H9 (cell line): Measurements from ENCODE around the gene TRMT44. TPM values are rescaled to one million over a fixed set of nuclear protein-coding genes. Genes with fewer than 3 reads are reported as not detected.

ENCODE experiments used
- DNase-seq: peaks from one replicate; pipeline ENCODE4 v3.0.0-alpha.2; 2017
- H2AFZ ChIP-seq: one replicate; pipeline ENCODE4 v1.6.1; 2013; ENCODE audit warnings: mild to moderate bottlenecking, low read length, control low read depth, moderate library complexity
- H2AK5ac ChIP-seq: 2 replicates; pipeline ENCODE4 v1.6.1; 2013; ENCODE audit warnings: low read length, control low read depth, mixed read lengths; ENCODE audit not compliant: insufficient read length
- H2BK120ac ChIP-seq: one replicate; pipeline ENCODE4 v1.6.1; 2013; ENCODE audit warnings: low read depth, mild to moderate bottlenecking, low read length, control low read depth, inconsistent platforms; ENCODE audit not compliant: poor library complexity, severe bottlenecking
- H2BK12ac ChIP-seq: 2 replicates; pipeline ENCODE4 v1.6.1; 2013; ENCODE audit warnings: low read length, control low read depth, mixed read lengths, low read depth; ENCODE audit not compliant: insufficient read length
- H2BK15ac ChIP-seq: 2 replicates; pipeline ENCODE4 v1.6.1; 2013; ENCODE audit warnings: low read depth, low read length, control low read depth
- H2BK20ac ChIP-seq: one replicate; pipeline ENCODE4 v1.6.1; 2013; ENCODE audit warnings: low read depth, mild to moderate bottlenecking, low read length, control low read depth, inconsistent platforms; ENCODE audit not compliant: poor library complexity, severe bottlenecking
- H2BK5ac ChIP-seq: 2 replicates; pipeline ENCODE4 v1.6.1; 2013; ENCODE audit warnings: low read length, control low read depth, mixed read lengths; ENCODE audit not compliant: insufficient read length
- H3K14ac ChIP-seq: 2 replicates; pipeline ENCODE4 v1.6.1; 2013; ENCODE audit warnings: low read length, control low read depth; ENCODE audit not compliant: insufficient read depth
- H3K18ac ChIP-seq: 2 replicates; pipeline ENCODE4 v1.6.1; 2013; ENCODE audit warnings: low read depth, mild to moderate bottlenecking, mixed read lengths, low read length, control low read depth; ENCODE audit not compliant: insufficient read length
- H3K23ac ChIP-seq: 2 replicates; pipeline ENCODE4 v1.6.1; 2013; ENCODE audit warnings: low read length, control low read depth, mixed read lengths, low read depth; ENCODE audit not compliant: insufficient read length
- H3K23me2 ChIP-seq: 2 replicates; pipeline ENCODE4 v1.6.1; 2013; ENCODE audit warnings: low read depth, mild to moderate bottlenecking, mixed read lengths, low read length, control low read depth; ENCODE audit not compliant: insufficient read length, poor library complexity, severe bottlenecking
- H3K27ac ChIP-seq: 2 replicates; pipeline ENCODE4 v1.5.1; 2013; ENCODE audit warnings: low read length, control low read depth, mixed read lengths, low read depth; ENCODE audit not compliant: insufficient read length
- H3K27me3 ChIP-seq: 2 replicates; pipeline ENCODE4 v1.6.1; 2013; ENCODE audit warnings: low read length, control low read depth, inconsistent platforms; ENCODE audit not compliant: insufficient read depth
- H3K4ac ChIP-seq: 2 replicates; pipeline ENCODE4 v1.6.1; 2013; ENCODE audit warnings: low read depth, mild to moderate bottlenecking, control low read depth, inconsistent platforms, low read length, moderate library complexity
- H3K4me1 ChIP-seq: 2 replicates; pipeline ENCODE4 v1.6.1; 2013; ENCODE audit warnings: low read length, control low read depth, inconsistent platforms; ENCODE audit not compliant: insufficient read depth
- H3K4me2 ChIP-seq: 2 replicates; pipeline ENCODE4 v1.6.1; 2013; ENCODE audit warnings: low read length, control low read depth, mixed read lengths; ENCODE audit not compliant: insufficient read length, insufficient read depth
- H3K56ac ChIP-seq: 2 replicates; pipeline ENCODE4 v1.6.1; 2013; ENCODE audit warnings: low read depth, mild to moderate bottlenecking, mixed read lengths, low read length, control low read depth; ENCODE audit not compliant: insufficient read length
- H3K79me1 ChIP-seq: 2 replicates; pipeline ENCODE4 v1.6.1; 2013; ENCODE audit warnings: low read depth, mild to moderate bottlenecking, moderate library complexity, low read length, control low read depth, inconsistent platforms; ENCODE audit not compliant: insufficient read depth, poor library complexity, severe bottlenecking
- H3K79me2 ChIP-seq: 2 replicates; pipeline ENCODE4 v1.6.1; 2013; ENCODE audit warnings: low read length, control low read depth, inconsistent platforms; ENCODE audit not compliant: insufficient read depth
- H3K9ac ChIP-seq: 2 replicates; pipeline ENCODE4 v1.6.1; 2013; ENCODE audit warnings: low read length, control low read depth, mixed read lengths; ENCODE audit not compliant: insufficient read length; ENCODE audit errors: extremely low read depth
- H3K9me3 ChIP-seq: one replicate; pipeline ENCODE4 v1.6.1; 2013; ENCODE audit warnings: low read depth, low read length, inconsistent platforms; ENCODE audit not compliant: control insufficient read depth
- H3T11ph ChIP-seq: one replicate; pipeline ENCODE4 v1.6.1; 2013; ENCODE audit warnings: mild to moderate bottlenecking, low read length, control low read depth, inconsistent platforms
- H4K20me1 ChIP-seq: one replicate; pipeline ENCODE4 v1.6.1; 2013; ENCODE audit not compliant: control insufficient read depth, insufficient read length, insufficient read depth
- H4K5ac ChIP-seq: 2 replicates; pipeline ENCODE4 v1.6.1; 2013; ENCODE audit warnings: low read depth, mild to moderate bottlenecking, mixed read lengths, low read length, control low read depth; ENCODE audit not compliant: insufficient read length
- H4K8ac ChIP-seq: replicated peaks from 2 replicates; pipeline ENCODE4 v1.6.1; 2013; ENCODE audit warnings: low read length, control low read depth, mixed read lengths, low read depth; ENCODE audit not compliant: insufficient read length
- H4K91ac ChIP-seq: 2 replicates; pipeline ENCODE4 v1.6.1; 2013; ENCODE audit warnings: low read depth, mild to moderate bottlenecking, moderate library complexity, mixed read lengths, low read length, control low read depth; ENCODE audit not compliant: insufficient read length
- H3K27ac Mint-ChIP-seq, 3 experiments: 2 replicates in 2 of 3; 3 replicates in 1 of 3; pipeline ENCODE4 v1.8.0; 2020 to 2021; ENCODE audit warnings: mixed read lengths in 3 of 3, mild to moderate bottlenecking in 1 of 3, moderate library complexity in 1 of 3
- H3K27me3 Mint-ChIP-seq: 2 replicates; pipeline ENCODE4 v1.8.0; 2021; ENCODE audit warnings: low read depth, mild to moderate bottlenecking, moderate library complexity, mixed read lengths
- H3K36me3 Mint-ChIP-seq, 3 experiments: 2 replicates in 2 of 3; 3 replicates in 1 of 3; pipeline ENCODE4 v1.8.0; 2020 to 2021; ENCODE audit warnings: low read depth in 3 of 3, mixed read lengths in 3 of 3; ENCODE audit not compliant: insufficient read depth in 1 of 3
- H3K4me1 Mint-ChIP-seq, 2 experiments: 2 replicates each; pipeline ENCODE4 v1.8.0; 2020; ENCODE audit warnings: mixed read lengths in 2 of 2
- H3K4me3 Mint-ChIP-seq, 2 experiments: 2 replicates in 1 of 2; 3 replicates in 1 of 2; pipeline ENCODE4 v1.8.0; 2020 to 2021; ENCODE audit warnings: mild to moderate bottlenecking in 2 of 2, mixed read lengths in 2 of 2, moderate library complexity in 1 of 2
- H3K9me3 Mint-ChIP-seq, 2 experiments: 2 replicates in 1 of 2; 3 replicates in 1 of 2; pipeline ENCODE4 v1.8.0; 2020; ENCODE audit warnings: mild to moderate bottlenecking in 2 of 2, mixed read lengths in 2 of 2, moderate library complexity in 1 of 2
- CTCF ChIP-seq: fragments of 200-600 bp; sonication (generic); conservative IDR thresholded peaks from 3 replicates; pipeline ENCODE4 v1.8.0; 2021; ENCODE audit warnings: antibody characterized with exemption, mild to moderate bottlenecking
- WGBS: extraction: QIAGEN DNeasy Blood & Tissue Kit; methylation state at CpG from one replicate; pipeline ENCODE4 v1.1.7; 2013; ENCODE audit warnings: missing lambda C conversion rate, low lambda C conversion rate, mixed read lengths; ENCODE audit not compliant: insufficient read length; ENCODE audit errors: extremely low coverage; 5-methylcytosine and 5-hydroxymethylcytosine counted together
- total RNA-seq: library from RNA; stranded (reverse); gene quantifications from 2 replicates; pipeline ENCODE4 v1.2.1, GENCODE V29; 2021

TRMT44 gene
- total RNA-seq, 1 experiment from 2014 or later, result 22.8 TPM

GRCh38 chr4:8515316-8516060, 74.9 kb downstream of the TRMT44 start:
- Mint-ChIP-seq H3K4me3 (no peak overlapping the region), H3K4me1 (no peaks in the 10 kb centered on the region), H3K36me3 (peaks cover 11 to 14% (median 14%) of the 10 kb centered on the region in 3 experiments), H3K9me3 (peaks cover 15 to 16% of the 10 kb centered on the region in 2 experiments), H3K27ac (no peak overlapping the region; a peak in 2 of 7 replicates), H3K27me3 (no peaks in the 10 kb centered on the region)
- Histone ChIP-seq H3K4me1 (no peaks in the 10 kb centered on the region), H3K79me2 (no peaks in the 10 kb centered on the region), H3K4me2 (no peak overlapping the region), H3K9me3 (no peaks in the 10 kb centered on the region), H3K18ac (no peak overlapping the region), H2BK20ac (no peak overlapping the region), H4K20me1 (no peaks in the 10 kb centered on the region), H3K14ac (peak overlapping the region; percentile 12; the same call in 1 of the 2 replicates), H2BK12ac (no peak overlapping the region), H3K27ac (no peak overlapping the region), H2BK15ac (no peak overlapping the region), H4K8ac (no peak overlapping the region), H4K91ac (no peak overlapping the region), H2AFZ (no peak overlapping the region), H2BK120ac (no peak overlapping the region), H3K4ac (no peak overlapping the region), H3K23me2 (no peaks in the 10 kb centered on the region), H2AK5ac (no peak overlapping the region), H3K56ac (no peak overlapping the region), H3K79me1 (no peaks in the 10 kb centered on the region), H4K5ac (no peak overlapping the region), H3T11ph (no peak overlapping the region), H3K23ac (no peak overlapping the region), H3K9ac (no peak overlapping the region), H3K27me3 (no peaks in the 10 kb centered on the region), H2BK5ac (no peak overlapping the region)
- WGBS, result no CpG with 5 or more reads among the region's 18 CpGs
- no peak for DNase-seq
- TF ChIP-seq CTCF, result no peak
